DMS153 treated with DMSO at 0.1 percent for 48 hours (cell line): ENCODE measurements around the gene PC.
"Not testable (repeated sequence)": the region's sequence is repeated elsewhere in the genome, so short reads cannot be mapped to it uniquely, and the experiment has no call there.

Source experiments
- DNase-seq: peaks from one replicate; lab custom pipeline; 2025; ENCODE audit not compliant: unreplicated experiment; lab: John Stamatoyannopoulos, UW

Gene PC

GRCh38 chr11:66800720-66801428 is 157.3 kb downstream of the PC start:
- no peak for DNase-seq

- DNase-seq: not testable (repeated sequence)
Measured at GRCh38 chr11:66799815-66800214, 158.4 kb downstream of the PC start.
